Thoracic aorta (tissue), 2 donors: ENCODE results near the gene MISP. TPM values are rescaled to one million over a fixed set of nuclear protein-coding genes. Genes with fewer than 3 reads are reported as not detected.
"Not testable (repeated sequence)": the region's sequence is repeated elsewhere in the genome, so short reads cannot be mapped to it uniquely, and the experiment has no call there.

ENCODE experiments used
- ATAC-seq: fragments of 150-250 bp; one replicate; pipeline ENCODE4 v1.8.0; 2017; ENCODE audit warnings: low read depth; ENCODE audit not compliant: insufficient number of reproducible peaks, low FRiP score
- DNase-seq: peaks from one replicate; pipeline ENCODE4 v3.0.0-alpha.2; 2020; ENCODE audit warnings: low spot score
- H3K27ac ChIP-seq, 2 donors: fragments of 200-600 bp; sonication (generic); 1 replicate in 1 of 2; 2 replicates in 1 of 2; pipeline ENCODE4 v1.5.1; 2016; ENCODE audit warnings: mild to moderate bottlenecking in 2 of 2, moderate library complexity in 2 of 2
- H3K27me3 ChIP-seq: fragments of 200-600 bp; sonication (generic); replicated peaks from 2 replicates; pipeline ENCODE4 v1.6.0; 2016; ENCODE audit warnings: mild to moderate bottlenecking; ENCODE audit not compliant: insufficient read depth
- H3K36me3 ChIP-seq: fragments of 200-600 bp; sonication (generic); one replicate; pipeline ENCODE4 v1.5.1; 2016
- H3K4me1 ChIP-seq, 2 donors: fragments of 200-600 bp; sonication (generic); 1 replicate in 1 of 2; 2 replicates in 1 of 2; pipeline versions ENCODE4 v1.5.1 to v1.6.0; 2016; ENCODE audit warnings: low read depth in 2 of 2, mild to moderate bottlenecking in 1 of 2; ENCODE audit not compliant: control insufficient read depth in 1 of 2
- H3K4me3 ChIP-seq: fragments of 200-600 bp; sonication (generic); 2 replicates; pipeline ENCODE4 v1.5.1; 2016; ENCODE audit warnings: mild to moderate bottlenecking
- H3K9me3 ChIP-seq: fragments of 200-600 bp; sonication (generic); 2 replicates; pipeline ENCODE4 v1.5.1; 2016
- total RNA-seq, 2 donors: library from RNA; depleted of rRNA; stranded (reverse); fragments of >200 nt; gene quantifications; one replicate each; pipeline versions ENCODE4 v1.1.0 to v1.2.3, GENCODE V29; 2016
- TF ChIP-seq, protein P1 (sequence below): fragments of 200-600 bp; sonication (generic); IDR thresholded peaks from one replicate; pipeline ENCODE4 v1.5.1; 2019; ENCODE audit warnings: antibody characterized with exemption

The MISP gene
- total RNA-seq, 2 donors from 2014 or later, result 2.2 TPM; not detected in 1

GRCh38 chr19:726993-727956, 23.6 kb upstream of the MISP start:
- H3K36me3 ChIP-seq, result no peaks in the 10 kb centered on the region
- no peak overlapping the region for H3K4me3 ChIP-seq
- TF ChIP-seq, protein P1, sequence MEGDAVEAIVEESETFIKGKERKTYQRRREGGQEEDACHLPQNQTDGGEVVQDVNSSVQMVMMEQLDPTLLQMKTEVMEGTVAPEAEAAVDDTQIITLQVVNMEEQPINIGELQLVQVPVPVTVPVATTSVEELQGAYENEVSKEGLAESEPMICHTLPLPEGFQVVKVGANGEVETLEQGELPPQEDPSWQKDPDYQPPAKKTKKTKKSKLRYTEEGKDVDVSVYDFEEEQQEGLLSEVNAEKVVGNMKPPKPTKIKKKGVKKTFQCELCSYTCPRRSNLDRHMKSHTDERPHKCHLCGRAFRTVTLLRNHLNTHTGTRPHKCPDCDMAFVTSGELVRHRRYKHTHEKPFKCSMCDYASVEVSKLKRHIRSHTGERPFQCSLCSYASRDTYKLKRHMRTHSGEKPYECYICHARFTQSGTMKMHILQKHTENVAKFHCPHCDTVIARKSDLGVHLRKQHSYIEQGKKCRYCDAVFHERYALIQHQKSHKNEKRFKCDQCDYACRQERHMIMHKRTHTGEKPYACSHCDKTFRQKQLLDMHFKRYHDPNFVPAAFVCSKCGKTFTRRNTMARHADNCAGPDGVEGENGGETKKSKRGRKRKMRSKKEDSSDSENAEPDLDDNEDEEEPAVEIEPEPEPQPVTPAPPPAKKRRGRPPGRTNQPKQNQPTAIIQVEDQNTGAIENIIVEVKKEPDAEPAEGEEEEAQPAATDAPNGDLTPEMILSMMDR, result no peak
- DNase-seq (no peak), ATAC-seq (no peak)
- H3K9me3 ChIP-seq, result no peaks in the 10 kb centered on the region
- H3K4me1 ChIP-seq, result no peaks in the 10 kb centered on the region
- H3K27me3 ChIP-seq, result no peaks in the 10 kb centered on the region
- no peak overlapping the region for H3K27ac ChIP-seq

DNA sequence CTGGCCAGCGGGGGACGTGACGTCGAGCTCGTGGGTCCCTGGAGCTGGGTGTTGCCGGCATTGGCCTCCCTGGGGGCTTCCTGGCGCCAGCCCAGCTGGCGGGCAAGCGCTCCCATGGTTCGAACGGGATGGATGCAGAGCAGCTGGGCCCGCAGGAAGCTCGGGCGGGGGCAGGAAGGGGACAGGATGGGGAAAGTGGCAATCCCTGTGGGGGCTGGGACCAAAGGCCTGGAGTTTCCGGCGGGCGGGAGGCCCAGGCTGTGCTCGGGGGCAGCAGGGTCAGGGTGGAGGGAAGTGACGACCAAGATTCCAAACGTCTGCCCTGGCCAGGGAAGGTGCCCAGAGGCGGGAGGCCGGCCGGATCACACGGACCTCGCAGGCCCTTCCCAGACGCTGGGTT, 22.9 kb upstream of the MISP start:
- TF ChIP-seq, protein P1, result no peak
- H3K36me3 ChIP-seq, result no peaks in the 10 kb centered on the region
- H3K27ac ChIP-seq, result no peak overlapping the region
- no peaks in the 10 kb centered on the region for H3K4me1 ChIP-seq
- DNase-seq (no peak), ATAC-seq (no peak)
- H3K9me3 ChIP-seq, result no peaks in the 10 kb centered on the region
- H3K4me3 ChIP-seq, result no peak overlapping the region
- no peaks in the 10 kb centered on the region for H3K27me3 ChIP-seq

GRCh38 chr19:729564-729963, 21.3 kb upstream of the MISP start:
- H3K36me3 ChIP-seq, H3K27ac ChIP-seq, H3K4me3 ChIP-seq, H3K9me3 ChIP-seq, ATAC-seq, H3K27me3 ChIP-seq, DNase-seq, H3K4me1 ChIP-seq: not testable (repeated sequence)

DNA sequence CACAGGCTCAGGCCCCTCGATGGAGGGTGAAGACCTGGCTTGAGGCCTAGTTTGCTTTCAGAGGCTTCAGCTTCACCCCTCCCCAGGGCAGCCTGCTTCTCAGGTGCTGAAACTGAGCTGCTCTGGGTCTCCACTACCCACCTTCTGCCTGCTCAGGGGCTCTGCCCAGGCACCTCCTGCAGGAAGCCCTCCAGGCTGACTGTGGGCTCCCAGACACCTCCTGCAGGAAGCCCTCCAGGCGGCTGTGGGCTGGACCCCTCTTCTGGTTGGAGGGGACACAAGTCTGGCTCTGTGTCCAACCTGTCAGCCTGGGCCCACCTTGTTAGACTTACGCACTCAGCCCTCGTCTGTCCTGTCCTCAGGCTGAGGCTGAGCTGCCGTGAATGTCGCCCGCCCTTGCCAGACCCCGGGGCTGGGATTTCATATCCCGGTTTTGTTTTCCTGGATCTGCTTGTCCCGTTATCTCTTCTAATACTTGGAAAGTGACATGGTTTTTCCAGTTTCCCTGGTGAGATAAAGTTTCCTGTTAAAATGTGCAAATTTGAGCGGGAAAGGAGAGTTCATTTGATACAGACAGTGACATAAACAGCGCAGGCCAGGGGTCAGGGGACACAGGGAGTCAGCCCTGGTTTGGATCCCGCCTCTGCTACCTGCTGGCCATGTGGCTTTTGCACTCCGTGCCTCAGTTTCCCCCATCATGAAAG, 20.8 kb upstream of the MISP start:
- H3K27ac ChIP-seq, result no peak overlapping the region
- H3K36me3 ChIP-seq, result no peaks in the 10 kb centered on the region

DNA sequence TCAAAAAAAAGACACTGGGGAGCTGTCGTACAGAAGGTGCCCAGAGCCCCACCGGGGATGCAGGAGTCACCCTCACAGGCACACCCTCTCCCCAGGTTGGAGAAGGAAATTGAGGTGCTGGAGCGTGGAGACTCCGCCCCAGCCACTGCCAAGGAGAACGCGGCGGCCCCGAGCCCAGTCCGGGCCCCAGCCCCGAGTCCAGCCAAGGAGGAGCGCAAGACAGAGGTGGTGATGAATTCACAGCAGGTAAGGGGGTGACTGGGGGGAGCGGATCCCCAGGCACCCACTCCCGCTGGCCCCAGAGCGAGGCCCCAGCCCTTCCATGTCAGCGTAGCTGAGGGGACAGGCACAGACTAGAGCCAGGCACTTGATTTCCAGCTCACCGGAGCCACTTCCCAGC, 19.9 kb upstream of the MISP start:
- DNase-seq (no peak), ATAC-seq (no peak)
- Histone ChIP-seq H3K27me3 (no peaks in the 10 kb centered on the region), H3K4me3 (no peak overlapping the region), H3K36me3 (no peaks in the 10 kb centered on the region), H3K9me3 (no peaks in the 10 kb centered on the region), H3K4me1 (no peaks in the 10 kb centered on the region), H3K27ac (no peak overlapping the region)
- TF ChIP-seq, protein P1, result no peak

More for the DNA sequence above, 20.8 kb upstream of the MISP start:
- Histone ChIP-seq H3K9me3 (no peaks in the 10 kb centered on the region), H3K27me3 (no peaks in the 10 kb centered on the region), H3K4me1 (no peaks in the 10 kb centered on the region), H3K4me3 (no peak overlapping the region)
- TF ChIP-seq, protein P1, result no peak
- no peak for ATAC-seq
- no peak for DNase-seq
